GM21360 (cell line): ENCODE data around the gene CD200.

ENCODE experiments used
- ATAC-seq: cut with Tn5 transposase; IDR thresholded peaks from one replicate; pipeline ENCODE4 v1.9.1; 2021; ENCODE audit warnings: mild to moderate bottlenecking, moderate library complexity; ENCODE audit not compliant: unreplicated experiment

The CD200 gene

GRCh38 chr3:112407888-112408702 lies 75.1 kb downstream of the CD200 start:
- ATAC-seq: no peak

GRCh38 chr3:112409041-112409440 lies 76.1 kb downstream of the CD200 start:
- ATAC-seq: no peak

GRCh38 chr3:112411425-112411824 lies 78.5 kb downstream of the CD200 start:
- ATAC-seq: no peak
